HG02610 (cell line): ENCODE results near the gene HJV.
"Not testable (repeated sequence)": the region's sequence is repeated elsewhere in the genome, so short reads cannot be mapped to it uniquely, and the experiment has no call there.

Experiments
- ATAC-seq: cut with Tn5 transposase; IDR thresholded peaks from one replicate; pipeline ENCODE4 v1.9.1; 2021; ENCODE audit warnings: mild to moderate bottlenecking, moderate library complexity; ENCODE audit not compliant: unreplicated experiment

HJV gene

GRCh38 chr1:146021622-146022402 lies at the start of gene HJV:
Gene HJV, minus strand, starts transcription at chr1:146021735. Its CDS starts 1,504 bp downstream, at chr1:146020231.
- no peak for ATAC-seq

- ATAC-seq, result not testable (repeated sequence)
Observed at GRCh38 chr1:146059148-146059547, 37.6 kb upstream of the HJV start.

- ATAC-seq, result peak; percentile 88
Observed at GRCh38 chr1:146051852-146052676, 30.5 kb upstream of the HJV start.

- no peak for ATAC-seq
Observed at GRCh38 chr1:146051452-146051851, 29.9 kb upstream of the HJV start.

GRCh38 chr1:146050652-146050963 lies 29.1 kb upstream of the HJV start:
- ATAC-seq, result not testable (repeated sequence)

GRCh38 chr1:146049866-146050651 lies 28.5 kb upstream of the HJV start:
- not testable (repeated sequence) for ATAC-seq

- ATAC-seq, result no peak
Observed at GRCh38 chr1:146049436-146049835, 27.9 kb upstream of the HJV start.

- not testable (repeated sequence) for ATAC-seq
Observed at GRCh38 chr1:146048514-146049115, 27.1 kb upstream of the HJV start.

- ATAC-seq, result no peak
Observed at GRCh38 chr1:146046664-146047063, 25.1 kb upstream of the HJV start.

GRCh38 chr1:146039844-146040194 lies 18.3 kb upstream of the HJV start:
- no peak for ATAC-seq

- ATAC-seq, result peak; percentile 36
Observed at GRCh38 chr1:146036965-146037646, 15.6 kb upstream of the HJV start.

GRCh38 chr1:146036241-146036964 lies 14.9 kb upstream of the HJV start:
- ATAC-seq, result no peak

- ATAC-seq, result no peak
Observed at GRCh38 chr1:146035048-146035423, 13.5 kb upstream of the HJV start.

- no peak for ATAC-seq
Observed at GRCh38 chr1:146032631-146033219, 11.2 kb upstream of the HJV start.

GRCh38 chr1:146031476-146031875 lies 9.9 kb upstream of the HJV start:
- no peak for ATAC-seq

GRCh38 chr1:146029117-146029516 lies 7.6 kb upstream of the HJV start:
- no peak for ATAC-seq

GRCh38 chr1:146026650-146027049 lies 5.1 kb upstream of the HJV start:
- ATAC-seq, result not testable (repeated sequence)

GRCh38 chr1:146025787-146026495 lies 4.4 kb upstream of the HJV start:
- ATAC-seq, result not testable (repeated sequence)
